Caco-2 (cell line): ENCODE data around the gene TMEM88. TPM values are rescaled to one million over a fixed set of nuclear protein-coding genes. Genes with fewer than 3 reads are reported as not detected.

Experiments used
- BruUV-seq: library from RNA; stranded (reverse); fragments of 400-500 nt; replicated peaks from 2 replicates; lab custom pipeline; 2021; lab: Mats Ljungman, UMichigan
- CTCF ChIA-PET: fragments of 300-600 bp; sonication (Branson Sonifier 250); formaldehyde crosslinking; loops from one replicate; lab custom pipeline; 2022; ENCODE audit warnings: antibody characterized with exemption; lab: Charles Lee
- POLR2A ChIA-PET: fragments of 300-600 bp; sonication (Branson Sonifier 250); formaldehyde crosslinking; loops from one replicate; lab custom pipeline; 2022; ENCODE audit warnings: antibody characterized with exemption; lab: Charles Lee
- DNase-seq, 2 experiments: peaks; one replicate each; pipeline versions ENCODE4 v3.0.0 to v3.0.0-alpha.2; 2020 to 2022
- H3K27me3 ChIP-seq: replicated peaks from 2 replicates; pipeline ENCODE4 v1.6.0; 2011; ENCODE audit warnings: low read length; ENCODE audit not compliant: control insufficient read depth, insufficient read depth
- H3K36me3 ChIP-seq: 2 replicates; pipeline ENCODE4 v1.5.1; 2011; ENCODE audit warnings: low read length; ENCODE audit not compliant: control insufficient read depth, insufficient read depth
- H3K4me1 ChIP-seq: fragments of 250-450 bp; sonication (Bioruptor Pico); 2 replicates; pipeline ENCODE4 v1.5.1; 2020; ENCODE audit warnings: mild to moderate bottlenecking
- H3K4me3 ChIP-seq: 2 replicates; pipeline ENCODE4 v1.5.1; 2011; ENCODE audit warnings: low read depth, mild to moderate bottlenecking, control low read depth, low read length
- H3K9me3 ChIP-seq: fragments of 250-450 bp; sonication (Bioruptor Pico); 2 replicates; pipeline ENCODE4 v1.5.1; 2020; ENCODE audit warnings: mild to moderate bottlenecking, moderate library complexity
- H3K27ac Mint-ChIP-seq: one replicate; pipeline ENCODE4 v1.8.0; 2022; ENCODE audit warnings: mixed read lengths; ENCODE audit not compliant: unreplicated experiment
- H3K27me3 Mint-ChIP-seq: one replicate; pipeline ENCODE4 v1.8.0; 2022; ENCODE audit warnings: mixed read lengths; ENCODE audit not compliant: insufficient read depth, unreplicated experiment
- H3K36me3 Mint-ChIP-seq: one replicate; pipeline ENCODE4 v1.8.0; 2022; ENCODE audit warnings: mild to moderate bottlenecking, mixed read lengths; ENCODE audit not compliant: insufficient read depth, unreplicated experiment
- H3K4me1 Mint-ChIP-seq: one replicate; pipeline ENCODE4 v1.8.0; 2022; ENCODE audit warnings: low read depth, mixed read lengths; ENCODE audit not compliant: unreplicated experiment
- H3K4me3 Mint-ChIP-seq: one replicate; pipeline ENCODE4 v1.8.0; 2022; ENCODE audit warnings: mild to moderate bottlenecking, moderate library complexity, mixed read lengths; ENCODE audit not compliant: unreplicated experiment
- H3K9me3 Mint-ChIP-seq: one replicate; pipeline ENCODE4 v1.8.0; 2022; ENCODE audit warnings: mixed read lengths; ENCODE audit not compliant: unreplicated experiment
- CTCF ChIP-seq, 2 experiments: fragments of 200-600 bp in 1 of 2; IDR thresholded peaks; 1 replicate in 1 of 2; 2 replicates in 1 of 2; pipeline versions ENCODE4 v1.5.1 to v1.8.0; 2011 to 2022; ENCODE audit warnings: antibody characterized with exemption in 1 of 2, control low read depth in 1 of 2, inconsistent platforms in 1 of 2, low read depth in 1 of 2, low read length in 1 of 2, mild to moderate bottlenecking in 1 of 2, moderate library complexity in 1 of 2; ENCODE audit not compliant: insufficient read depth in 1 of 2, severe bottlenecking in 1 of 2, unreplicated experiment in 1 of 2
- intact Hi-C: fragments of 100-400 bp; cut with micrococcal nuclease; formaldehyde crosslinking; loops from one replicate; pipeline ENCODE4 v1.10.0; 2022; ENCODE audit not compliant: unreplicated experiment
- total RNA-seq: library from RNA; stranded (reverse); gene quantifications from 2 replicates; pipeline ENCODE4 v1.2.3, GENCODE V29; 2022

Gene TMEM88
- total RNA-seq, 1 experiment from 2014 or later = 2.5 TPM

GRCh38 chr17:7842380-7843256, 12.2 kb upstream of the TMEM88 start:
- Mint-ChIP-seq H3K27ac (peak overlapping the region; percentile 98), H3K36me3 (peaks cover 67% of the 10 kb centered on the region), H3K27me3 (no peaks in the 10 kb centered on the region), H3K4me1 (peaks cover 24% of the 10 kb centered on the region), H3K9me3 (no peaks in the 10 kb centered on the region), H3K4me3 (peak overlapping the region; percentile 82)
- TSS peak; percentile 6 for BruUV-seq
- no peaks in the 10 kb centered on the region for H3K27me3 ChIP-seq
- no peak for TF ChIP-seq CTCF (IDR thresholded peaks at IDR 0.05; ENCODE audit: insufficient read depth in 1 of 2, low read depth in 1 of 2, low read length in 1 of 2, severe bottlenecking in 1 of 2, unreplicated experiment in 1 of 2)
- peak in 1 of 2 experiments; percentile 46 for DNase-seq
- ChIA-PET POLR2A (interaction anchor here (0.6 to 3.8 kb wide), 3 partner anchors 15 to 192 kb away, joined by 3 to 27 read pairs (median 4); partner anchors contain the start of genes ATP1B2, CYB5D1 and NAA38), CTCF (interaction anchor here (1.6 to 1.8 kb wide), 2 partner anchors 14 to 99 kb away, joined by 5 to 7 read pairs; partner anchors contain the start of gene NAA38)
- no peaks in the 10 kb centered on the region for H3K9me3 ChIP-seq
- H3K4me1 ChIP-seq = peaks cover 30% of the 10 kb centered on the region
- intact Hi-C loops = loop anchor here (2.0 kb wide), 2 partner anchors 14 to 96 kb away; partner anchors contain the start of gene NAA38
- H3K4me3 ChIP-seq = peak overlapping the region; percentile 68
- no peaks in the 10 kb centered on the region; the same call in 1 of the 2 replicates for H3K36me3 ChIP-seq

GRCh38 chr17:7843257-7843535, 11.7 kb upstream of the TMEM88 start:
- peaks cover 67% of the 10 kb centered on the region for H3K36me3 Mint-ChIP-seq

More at GRCh38 chr17:7843257-7843535, 11.7 kb upstream of the TMEM88 start:
- POLR2A ChIA-PET = interaction anchor here (3.8 kb wide), 1 partner anchor 14 kb away, joined by 27 read pairs; the partner anchor contains the start of genes CYB5D1 and NAA38
- intact Hi-C loops = loop anchor here (2.0 kb wide), 2 partner anchors 14 to 96 kb away; partner anchors contain the start of gene NAA38
- no peaks in the 10 kb centered on the region; the same call in 1 of the 2 replicates for H3K36me3 ChIP-seq
- H3K4me1 ChIP-seq = peaks cover 30% of the 10 kb centered on the region
- DNase-seq = no peak
- peak overlapping the region; percentile 68 for H3K4me3 ChIP-seq
- no peaks in the 10 kb centered on the region for H3K9me3 Mint-ChIP-seq
- CTCF ChIA-PET = interaction anchor here (0.6 to 1.8 kb wide), 3 partner anchors 14 to 153 kb away, joined by 5 to 7 read pairs (median 5); partner anchors contain the start of gene NAA38
- TSS peak; percentile 44 for BruUV-seq
- H3K4me3 Mint-ChIP-seq = peak overlapping the region; percentile 82
- no peaks in the 10 kb centered on the region for H3K27me3 Mint-ChIP-seq
- H3K4me1 Mint-ChIP-seq = peaks cover 24% of the 10 kb centered on the region
- no peaks in the 10 kb centered on the region for H3K27me3 ChIP-seq
- no peak for TF ChIP-seq CTCF (IDR thresholded peaks at IDR 0.05; ENCODE audit: insufficient read depth in 1 of 2, low read depth in 1 of 2, low read length in 1 of 2, severe bottlenecking in 1 of 2, unreplicated experiment in 1 of 2)
- H3K27ac Mint-ChIP-seq = peak overlapping the region; percentile 98
- H3K9me3 ChIP-seq = no peaks in the 10 kb centered on the region
